ENCODE measurements around the gene MTHFR.

Gene MTHFR

GRCh38 chr1:11796036-11796828 lies 9.5 kb downstream of the MTHFR start:
- DNase-seq: no peak

GRCh38 chr1:11795238-11795890 lies 10.4 kb downstream of the MTHFR start:
- no peak for DNase-seq

- no peak for DNase-seq
Observed at GRCh38 chr1:11794446-11795237, 11.1 kb downstream of the MTHFR start.

GRCh38 chr1:11793819-11794218 lies 11.9 kb downstream of the MTHFR start:
- no peak for DNase-seq

GRCh38 chr1:11792106-11792505 lies 13.7 kb downstream of the MTHFR start:
- DNase-seq: no peak

GRCh38 chr1:11790880-11791715 lies 14.7 kb downstream of the MTHFR start:
- DNase-seq: no peak

- DNase-seq: no peak
Observed at GRCh38 chr1:11790101-11790879, 15.5 kb downstream of the MTHFR start.

- DNase-seq: no peak
Observed at GRCh38 chr1:11789126-11790067, 16.4 kb downstream of the MTHFR start.

- DNase-seq: no peak
Observed at GRCh38 chr1:11788549-11789053, 17.2 kb downstream of the MTHFR start.

- no peak for DNase-seq
Observed at GRCh38 chr1:11787804-11788436, 17.8 kb downstream of the MTHFR start.

- DNase-seq: no peak
Observed at GRCh38 chr1:11787251-11787803, 18.4 kb downstream of the MTHFR start.

GRCh38 chr1:11786168-11786567 lies 19.6 kb downstream of the MTHFR start:
- no peak for DNase-seq

GRCh38 chr1:11784993-11785769 lies 20.6 kb downstream of the MTHFR start:
- peak; percentile 64 for DNase-seq

GRCh38 chr1:11784256-11784992 lies 21.3 kb downstream of the MTHFR start:
- no peak for DNase-seq

GRCh38 chr1:11783556-11783955 lies 22.2 kb downstream of the MTHFR start:
- no peak for DNase-seq

- DNase-seq: no peak
Observed at GRCh38 chr1:11782127-11782708, 23.5 kb downstream of the MTHFR start.

- DNase-seq: no peak
Observed at GRCh38 chr1:11781297-11781696, 24.5 kb downstream of the MTHFR start.
